OCI-LY1 (cell line): ENCODE measurements around the gene FNBP1.

Source experiments
- H2AFZ ChIP-seq: fragments of 200-600 bp; sonication (generic), shearing (Covaris generic); 2 replicates; pipeline ENCODE4 v1.6.0; 2014; ENCODE audit warnings: antibody characterized with exemption, mild to moderate bottlenecking, low read length
- H3F3A ChIP-seq: fragments of 200-600 bp; sonication (generic), shearing (Covaris generic); 2 replicates; pipeline ENCODE4 v1.6.0; 2014; ENCODE audit warnings: mild to moderate bottlenecking, antibody characterized with exemption, low read length, moderate library complexity; ENCODE audit not compliant: insufficient read depth
- H3K27ac ChIP-seq: fragments of 200-600 bp; sonication (generic); 2 replicates; pipeline ENCODE4 v1.5.1; 2014; ENCODE audit warnings: low read length, mixed run types, mild to moderate bottlenecking, low read depth; ENCODE audit not compliant: poor library complexity, severe bottlenecking
- H3K27me3 ChIP-seq: fragments of 200-600 bp; sonication (generic); 2 replicates; pipeline ENCODE4 v1.6.0; 2014; ENCODE audit warnings: antibody characterized with exemption, mild to moderate bottlenecking, low read length, moderate library complexity; ENCODE audit not compliant: insufficient read depth
- H3K36me3 ChIP-seq: fragments of 200-600 bp; sonication (generic); 2 replicates; pipeline ENCODE4 v1.6.1; 2014; ENCODE audit warnings: mild to moderate bottlenecking, antibody characterized with exemption, low read length, moderate library complexity, mixed read lengths; ENCODE audit not compliant: insufficient read depth
- H3K4me1 ChIP-seq: fragments of 200-600 bp; sonication (generic); 2 replicates; pipeline ENCODE4 v1.5.1; 2014; ENCODE audit warnings: mild to moderate bottlenecking, low read length, moderate library complexity; ENCODE audit not compliant: insufficient read depth, severe bottlenecking
- H3K4me2 ChIP-seq: fragments of 200-600 bp; sonication (generic), shearing (Covaris generic); 2 replicates; pipeline ENCODE4 v1.6.1; 2014; ENCODE audit warnings: low read length
- H3K4me3 ChIP-seq: fragments of 200-600 bp; sonication (generic); 2 replicates; pipeline ENCODE4 v1.5.1; 2014; ENCODE audit warnings: low read length, low read depth, mild to moderate bottlenecking, mixed read lengths; ENCODE audit not compliant: poor library complexity, severe bottlenecking
- H3K79me2 ChIP-seq: fragments of 200-600 bp; shearing (Covaris generic); 2 replicates; pipeline ENCODE4 v1.6.1; 2016; ENCODE audit warnings: mixed run types, low read length, mixed read lengths; ENCODE audit not compliant: insufficient read depth
- H3K9ac ChIP-seq: fragments of 200-600 bp; sonication (generic), shearing (Covaris generic); 2 replicates; pipeline ENCODE4 v1.6.1; 2014; ENCODE audit warnings: mild to moderate bottlenecking, low read length, mixed read lengths
- H3K9me2 ChIP-seq: fragments of 200-600 bp; sonication (generic), shearing (Covaris generic); 2 replicates; pipeline ENCODE4 v1.6.1; 2014; ENCODE audit warnings: low read depth, mild to moderate bottlenecking, low read length, mixed read lengths
- H3K9me3 ChIP-seq: fragments of 200-600 bp; shearing (Covaris generic); 2 replicates; pipeline ENCODE4 v1.6.1; 2014; ENCODE audit warnings: low read length, mixed read lengths
- H4K20me1 ChIP-seq: fragments of 200-600 bp; sonication (generic), shearing (Covaris generic); 2 replicates; pipeline ENCODE4 v1.6.0; 2016; ENCODE audit warnings: mild to moderate bottlenecking, low read length; ENCODE audit not compliant: insufficient read depth
- EZH2 ChIP-seq: fragments of 200-600 bp; sonication (generic), shearing (Covaris generic); IDR thresholded peaks from 2 replicates; pipeline ENCODE4 v1.8.0; 2017; ENCODE audit warnings: borderline replicate concordance, mixed run types, mild to moderate bottlenecking, antibody characterized with exemption, low read length, moderate library complexity, mixed read lengths
- TF ChIP-seq, protein P1 (sequence below): fragments of 200-600 bp; sonication (generic), shearing (Covaris generic); IDR thresholded peaks from 2 replicates; pipeline ENCODE4 v1.5.1; 2017; ENCODE audit warnings: mild to moderate bottlenecking, antibody characterized with exemption, low read length, moderate library complexity, mixed read lengths

FNBP1 gene

GRCh38 chr9:129886226-129887174 lies 156.5 kb downstream of the FNBP1 start:
- no peaks in the 10 kb centered on the region for H3K36me3 ChIP-seq
- H3K9ac ChIP-seq = no peak overlapping the region; the same call in 1 of the 2 replicates
- H3K9me3 ChIP-seq = no peaks in the 10 kb centered on the region
- no peaks in the 10 kb centered on the region for H3K79me2 ChIP-seq
- no peaks in the 10 kb centered on the region for H4K20me1 ChIP-seq
- no peak overlapping the region for H2AFZ ChIP-seq
- TF ChIP-seq EZH2 = no peak
- TF ChIP-seq, protein P1, sequence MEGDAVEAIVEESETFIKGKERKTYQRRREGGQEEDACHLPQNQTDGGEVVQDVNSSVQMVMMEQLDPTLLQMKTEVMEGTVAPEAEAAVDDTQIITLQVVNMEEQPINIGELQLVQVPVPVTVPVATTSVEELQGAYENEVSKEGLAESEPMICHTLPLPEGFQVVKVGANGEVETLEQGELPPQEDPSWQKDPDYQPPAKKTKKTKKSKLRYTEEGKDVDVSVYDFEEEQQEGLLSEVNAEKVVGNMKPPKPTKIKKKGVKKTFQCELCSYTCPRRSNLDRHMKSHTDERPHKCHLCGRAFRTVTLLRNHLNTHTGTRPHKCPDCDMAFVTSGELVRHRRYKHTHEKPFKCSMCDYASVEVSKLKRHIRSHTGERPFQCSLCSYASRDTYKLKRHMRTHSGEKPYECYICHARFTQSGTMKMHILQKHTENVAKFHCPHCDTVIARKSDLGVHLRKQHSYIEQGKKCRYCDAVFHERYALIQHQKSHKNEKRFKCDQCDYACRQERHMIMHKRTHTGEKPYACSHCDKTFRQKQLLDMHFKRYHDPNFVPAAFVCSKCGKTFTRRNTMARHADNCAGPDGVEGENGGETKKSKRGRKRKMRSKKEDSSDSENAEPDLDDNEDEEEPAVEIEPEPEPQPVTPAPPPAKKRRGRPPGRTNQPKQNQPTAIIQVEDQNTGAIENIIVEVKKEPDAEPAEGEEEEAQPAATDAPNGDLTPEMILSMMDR = no peak
- no peaks in the 10 kb centered on the region for H3K27me3 ChIP-seq
- no peaks in the 10 kb centered on the region for H3K9me2 ChIP-seq
- H3F3A ChIP-seq = 0 out of 2 replicates have a peak, but pooled peaks cover 4% of the 10 kb centered on the region
- H3K27ac ChIP-seq = peak overlapping the region; percentile 91
- peaks cover 64% of the 10 kb centered on the region for H3K4me1 ChIP-seq
- H3K4me2 ChIP-seq = peak overlapping the region; percentile 67
- H3K4me3 ChIP-seq = peak overlapping the region; percentile 57

DNA sequence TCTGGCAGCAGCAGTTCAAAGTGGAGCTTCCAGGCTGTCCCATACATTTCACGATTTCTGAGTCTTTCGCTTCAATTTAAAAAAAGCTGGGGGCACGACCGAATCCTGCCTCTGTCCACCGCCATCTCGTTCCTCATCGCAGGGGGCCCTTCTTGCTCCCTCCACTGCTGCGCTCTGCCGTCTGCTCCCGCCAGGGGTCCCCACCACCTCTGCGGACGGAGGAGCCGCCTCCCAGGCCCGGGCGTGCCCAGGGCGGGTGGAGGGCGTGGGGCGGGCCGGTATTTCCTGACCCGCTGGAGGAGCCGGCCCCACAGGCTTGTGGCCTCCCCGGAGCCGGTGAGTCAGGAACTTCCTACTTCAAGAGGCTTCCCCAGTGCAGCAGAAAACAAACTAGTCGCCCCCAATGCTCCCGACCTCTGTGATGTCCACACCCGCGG lies 157.3 kb downstream of the FNBP1 start:
- no peaks in the 10 kb centered on the region for H3K36me3 ChIP-seq
- H3K9me2 ChIP-seq = no peaks in the 10 kb centered on the region
- peak overlapping the region; percentile 67 for H3K4me2 ChIP-seq
- 0 out of 2 replicates have a peak, but pooled peaks cover 4% of the 10 kb centered on the region for H3F3A ChIP-seq
- no peak overlapping the region for H2AFZ ChIP-seq
- peak overlapping the region; percentile 57 for H3K4me3 ChIP-seq
- H3K9me3 ChIP-seq = no peaks in the 10 kb centered on the region
- H3K27me3 ChIP-seq = no peaks in the 10 kb centered on the region
- H3K9ac ChIP-seq = peak overlapping the region; percentile 60; the same call in 1 of the 2 replicates
- H3K79me2 ChIP-seq = no peaks in the 10 kb centered on the region
- TF ChIP-seq, protein P1 = peak; percentile 81
- no peak for TF ChIP-seq EZH2
- H3K4me1 ChIP-seq = peaks cover 63% of the 10 kb centered on the region
- peak overlapping the region; percentile 91 for H3K27ac ChIP-seq
- H4K20me1 ChIP-seq = no peaks in the 10 kb centered on the region

DNA sequence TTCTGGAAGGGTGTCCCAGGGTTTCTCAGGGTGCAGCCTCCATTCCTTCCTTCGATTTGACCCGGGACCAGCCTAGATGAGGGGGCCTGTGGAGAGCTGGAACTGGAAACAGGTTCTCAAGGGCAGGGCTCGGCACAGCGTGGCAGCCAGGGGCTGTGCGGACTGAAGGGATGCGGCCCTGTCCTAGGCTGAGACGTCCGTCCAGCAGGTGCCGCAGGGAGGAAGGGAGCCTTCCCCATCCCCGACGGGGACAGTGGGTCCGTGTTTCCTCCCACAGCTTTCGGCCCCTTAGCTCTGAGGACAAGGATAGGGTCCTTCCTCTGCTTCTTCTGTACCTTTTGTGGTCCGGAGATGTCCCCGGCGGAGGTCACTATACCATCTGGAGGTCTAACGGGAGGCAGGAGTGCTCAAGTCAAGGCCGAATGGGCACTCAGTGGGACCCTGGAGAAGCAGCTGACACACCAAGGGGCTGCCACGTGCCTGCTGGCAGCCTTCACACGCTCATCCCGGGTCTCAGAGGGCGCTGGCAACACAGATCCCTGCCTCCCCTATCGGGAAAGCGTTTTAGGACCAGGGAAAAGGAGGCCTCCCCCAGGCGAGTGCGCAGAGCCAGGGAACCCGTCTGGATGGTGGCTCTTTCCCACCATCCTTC lies 157.8 kb downstream of the FNBP1 start:
- Histone ChIP-seq H3K27me3 (no peaks in the 10 kb centered on the region), H3K4me2 (peak overlapping the region; percentile 67), H3K9me3 (no peaks in the 10 kb centered on the region), H3K36me3 (no peaks in the 10 kb centered on the region), H3K9ac (peak overlapping the region; percentile 60), H3K27ac (peak overlapping the region; percentile 70), H2AFZ (no peak overlapping the region), H3K79me2 (no peaks in the 10 kb centered on the region), H3K9me2 (no peaks in the 10 kb centered on the region), H3F3A (0 out of 2 replicates have a peak, but pooled peaks cover 4% of the 10 kb centered on the region), H3K4me1 (peaks cover 63% of the 10 kb centered on the region), H3K4me3 (peak overlapping the region; percentile 57), H4K20me1 (no peaks in the 10 kb centered on the region)
- TF ChIP-seq EZH2 = no peak
- TF ChIP-seq, protein P1 = peak; percentile 15; the same call in 1 of the 2 replicates
